Upper lobe of left lung (tissue), 6 donors: ENCODE results near the gene SP7. TPM values are rescaled to one million over a fixed set of nuclear protein-coding genes. Genes with fewer than 3 reads are reported as not detected.

Experiments
- ATAC-seq, 2 donors: fragments of 200-7000 bp; cut with Tn5 transposase; one replicate each; pipeline ENCODE4 v1.9.1; 2022; ENCODE audit warnings: mild to moderate bottlenecking in 2 of 2, moderate library complexity in 2 of 2; ENCODE audit not compliant: low FRiP score in 2 of 2
- DNase-seq, 2 donors: peaks; one replicate each; pipeline ENCODE4 v3.0.0-alpha.2; 2019 to 2020
- H3K27ac ChIP-seq, 4 donors: fragments of 200-600 bp; sonication (generic); one replicate each; pipeline ENCODE4 v1.5.1; 2016 to 2019
- H3K27me3 ChIP-seq, 4 donors: fragments of 200-600 bp; sonication (generic); one replicate each; pipeline ENCODE4 v1.5.1; 2017 to 2019
- H3K36me3 ChIP-seq, 4 donors: fragments of 200-600 bp; sonication (generic); one replicate each; pipeline ENCODE4 v1.5.1; 2016 to 2019
- H3K4me1 ChIP-seq, 4 donors: fragments of 200-600 bp; sonication (generic); one replicate each; pipeline ENCODE4 v1.5.1; 2018 to 2019
- H3K4me3 ChIP-seq, 4 donors: fragments of 200-600 bp; sonication (generic); one replicate each; pipeline ENCODE4 v1.5.1; 2017 to 2019; ENCODE audit warnings: mild to moderate bottlenecking in 2 of 4, moderate library complexity in 1 of 4
- H3K9me3 ChIP-seq, 4 donors: fragments of 200-600 bp; sonication (generic); one replicate each; pipeline ENCODE4 v1.5.1; 2018 to 2019
- CTCF ChIP-seq, 6 experiments: fragments of 450-650 bp in 4 of 6; fragments of 200-600 bp in 2 of 6; sonication (generic) in 2 of 6; IDR thresholded peaks; one replicate each; pipeline ENCODE4 v1.5.1; 2016 to 2019; ENCODE audit warnings: antibody characterized with exemption in 6 of 6
- EP300 ChIP-seq, 4 donors: sonication (generic); formaldehyde crosslinking; IDR thresholded peaks; one replicate each; pipeline ENCODE4 v1.5.1; 2017; ENCODE audit warnings: antibody characterized with exemption in 4 of 4, control low read depth in 2 of 4
- POLR2A ChIP-seq, 4 donors: fragments of 450-650 bp; IDR thresholded peaks; one replicate each; pipeline ENCODE4 v1.5.1; 2016 to 2017; ENCODE audit warnings: antibody characterized with exemption in 4 of 4, mild to moderate bottlenecking in 2 of 4
- POLR2AphosphoS5 ChIP-seq, 2 donors: sonication (generic); formaldehyde crosslinking; IDR thresholded peaks; one replicate each; pipeline ENCODE4 v1.5.1; 2017; ENCODE audit warnings: antibody characterized with exemption in 2 of 2
- WGBS, 2 donors: methylation state at CpG; one replicate each; pipeline ENCODE4 v1.1.5; 2017 to 2018; 5-methylcytosine and 5-hydroxymethylcytosine counted together
- total RNA-seq, 6 donors: library from RNA; depleted of rRNA in 4 of 6; stranded (reverse); fragments of >200 nt in 4 of 6; gene quantifications; one replicate each; pipeline versions ENCODE4 v1.1.0 to v1.2.1, GENCODE V29; 2016 to 2021
- donor health status: DM: no; HTN: no; CAD: no; lungs with moderate emphysema.
- donor health status: DM: no; HTN: yes; CAD: no; lungs with severe emphysema.

SP7 gene
- total RNA-seq = not detected

GRCh38 chr12:53336181-53336681 is at the start of gene SP7:
TSS of gene SP7 (minus strand) at chr12:53336354. CDS start at chr12:53335646, 708 bp downstream.
- H3K27me3 ChIP-seq = peaks cover 0 to 4% (median 2%) of the 10 kb centered on the region in 4 donors
- 42 to 68% methylated on average over 6 to 12 of the region's 15 CpGs for WGBS, 2 donors
- no peak for TF ChIP-seq CTCF (IDR thresholded peaks at IDR 0.05)
- TF ChIP-seq EP300 (IDR thresholded peaks at IDR 0.05) = no peak
- no peak for TF ChIP-seq POLR2AphosphoS5 (IDR thresholded peaks at IDR 0.05)
- H3K27ac ChIP-seq = no peak within 1 kb of the TSS
- DNase-seq (no peak), ATAC-seq (no peak)
- H3K4me3 ChIP-seq = no peak within 1 kb of the TSS
- H3K4me1 ChIP-seq = no peaks in the 10 kb centered on the region
- no peaks in the 10 kb centered on the region for H3K9me3 ChIP-seq
- no peaks in the 10 kb centered on the region for H3K36me3 ChIP-seq

- TF ChIP-seq POLR2AphosphoS5 (IDR thresholded peaks at IDR 0.05) = no peak
- TF ChIP-seq EP300 (IDR thresholded peaks at IDR 0.05) = no peak
- no peak for TF ChIP-seq POLR2A (IDR thresholded peaks at IDR 0.05)
- no peak for TF ChIP-seq CTCF (IDR thresholded peaks at IDR 0.05)
- H3K4me3 ChIP-seq = peak overlapping the region in 3 of 4 donors; percentile 8 to 71 (median 21)
- 67 to 89% methylated on average over 2 of the region's 2 CpGs for WGBS, 2 donors
- H3K27me3 ChIP-seq = no peaks in the 10 kb centered on the region
- no peaks in the 10 kb centered on the region for H3K9me3 ChIP-seq
- peaks cover 22 to 58% (median 31%) of the 10 kb centered on the region in 4 donors for H3K36me3 ChIP-seq
- H3K4me1 ChIP-seq = peaks cover 79 to 83% (median 81%) of the 10 kb centered on the region in 4 donors
- no peak for ATAC-seq
- DNase-seq = no peak
- peak overlapping the region in 2 of 4 donors; percentile 0 to 98 for H3K27ac ChIP-seq
Observed at GRCh38 chr12:53383258-53383657, 47.1 kb upstream of the SP7 start.

GRCh38 chr12:53381731-53382630 is 45.8 kb upstream of the SP7 start:
- Histone ChIP-seq H3K9me3 (no peaks in the 10 kb centered on the region), H3K4me1 (peaks cover 67 to 72% (median 68%) of the 10 kb centered on the region in 4 donors), H3K36me3 (peaks cover 22 to 51% (median 31%) of the 10 kb centered on the region in 4 donors), H3K27me3 (no peaks in the 10 kb centered on the region), H3K27ac (peak overlapping the region; percentile 98 to 100 (median 99)), H3K4me3 (peak overlapping the region in 3 of 4 donors; percentile 58 to 71 (median 71))
- 44 to 48% methylated on average over 9 of the region's 9 CpGs for WGBS, 2 donors
- peak in 5 of 6 experiments; percentile 11 to 57 (median 35) for TF ChIP-seq CTCF (IDR thresholded peaks at IDR 0.05)
- TF ChIP-seq POLR2AphosphoS5 (IDR thresholded peaks at IDR 0.05) = no peak
- DNase-seq (peak in 1 of 2 donors; percentile 62), ATAC-seq (no peak)

- peak overlapping the region; percentile 98 to 100 (median 99) for H3K27ac ChIP-seq
- TF ChIP-seq EP300 (IDR thresholded peaks at IDR 0.05) (no peak), CTCF (IDR thresholded peaks at IDR 0.05) (peak in 1 of 6 experiments; percentile 6), POLR2AphosphoS5 (IDR thresholded peaks at IDR 0.05) (no peak), POLR2A (IDR thresholded peaks at IDR 0.05) (peak in 1 of 4 donors; percentile 11)
- 10 to 12% methylated on average over 21 of the region's 21 CpGs for WGBS, 2 donors
Observed at GRCh38 chr12:53380794-53381730, 44.9 kb upstream of the SP7 start.

More at GRCh38 chr12:53380794-53381730, 44.9 kb upstream of the SP7 start:
- ATAC-seq (no peak), DNase-seq (no peak)
- no peaks in the 10 kb centered on the region for H3K27me3 ChIP-seq
- H3K4me1 ChIP-seq = peaks cover 57 to 63% (median 59%) of the 10 kb centered on the region in 4 donors
- H3K4me3 ChIP-seq = peak overlapping the region; percentile 24 to 71 (median 64)
- no peaks in the 10 kb centered on the region for H3K9me3 ChIP-seq
- H3K36me3 ChIP-seq = peaks cover 22 to 43% (median 31%) of the 10 kb centered on the region in 4 donors
